Right lobe of liver (tissue), 6 donors: ENCODE data around the gene YLPM1. TPM values are rescaled to one million over a fixed set of nuclear protein-coding genes. Genes with fewer than 3 reads are reported as not detected.

Source experiments
- ATAC-seq, 4 donors: fragments of 200-7000 bp; cut with Tn5 transposase; one replicate each; pipeline ENCODE4 v1.9.1; 2020; ENCODE audit warnings: mild to moderate bottlenecking in 4 of 4, moderate library complexity in 4 of 4
- DNase-seq, 3 donors: peaks; one replicate each; pipeline ENCODE4 v3.0.0-alpha.2; 2020
- H3K27ac ChIP-seq, 3 donors: fragments of 200-600 bp; one replicate each; pipeline ENCODE4 v1.8.0; 2022
- H3K27me3 ChIP-seq, 2 donors: fragments of 200-600 bp; one replicate each; pipeline ENCODE4 v1.8.0; 2022
- H3K36me3 ChIP-seq, 4 donors: fragments of 200-600 bp; sonication (generic) in 1 of 4; one replicate each; pipeline versions ENCODE4 v1.5.1 to v1.8.0; 2017 to 2022; ENCODE audit warnings: control low read depth in 1 of 4
- H3K4me1 ChIP-seq, 4 donors: fragments of 200-600 bp; sonication (generic) in 1 of 4; one replicate each; pipeline versions ENCODE4 v1.5.1 to v1.8.0; 2017 to 2022; ENCODE audit warnings: control low read depth in 1 of 4
- H3K4me3 ChIP-seq, 3 donors: fragments of 200-600 bp; one replicate each; pipeline ENCODE4 v1.8.0; 2022
- H3K9me3 ChIP-seq, 4 donors: fragments of 200-600 bp; sonication (generic) in 1 of 4; one replicate each; pipeline versions ENCODE4 v1.5.1 to v1.8.0; 2017 to 2022; ENCODE audit warnings: control low read depth in 1 of 4
- POLR2A ChIP-seq: fragments of 450-650 bp; IDR thresholded peaks from one replicate; pipeline ENCODE4 v1.6.1; 2017; ENCODE audit warnings: antibody characterized with exemption, mild to moderate bottlenecking
- WGBS: methylation state at CpG from one replicate; pipeline ENCODE4 v1.1.6; 2018; ENCODE audit warnings: low coverage, low lambda C conversion rate; ENCODE audit not compliant: insufficient coverage; ENCODE audit errors: missing lambda C conversion rate; 5-methylcytosine and 5-hydroxymethylcytosine counted together
- intact Hi-C, 2 donors: fragments of 100-400 bp; cut with DNase I; formaldehyde crosslinking; loops; one replicate each; pipeline versions ENCODE4 v1.11.2 to v1.14.1; 2022
- long read RNA-seq: library from polyadenylated mRNA; unstranded; transcript quantifications from one replicate; pipeline ENCODE4 v2.0.0, GENCODE V29; 2019
- total RNA-seq, 6 experiments: library from RNA; depleted of rRNA in 2 of 6; stranded (reverse); fragments of >200 nt in 2 of 6; fragmentation: NEBNext Ultra II Directional in 3 of 6; extraction: Animal tissue kit (Norgen Biotek cat#: 25700) in 3 of 6; gene quantifications; one replicate each; pipeline versions ENCODE4 v1.1.0 to v1.2.4, GENCODE V29; 2016 to 2023
- TF ChIP-seq, protein P1 (sequence below), 4 donors: fragments of 200-600 bp in 3 of 4; fragments of 450-650 bp in 1 of 4; IDR thresholded peaks; one replicate each; pipeline versions ENCODE4 v1.5.1 to v1.8.0; 2016 to 2022; ENCODE audit warnings: antibody characterized with exemption in 4 of 4, mild to moderate bottlenecking in 2 of 4
- donor health status: DM: no; HTN: yes; CAD: no.
- donor health status: DM: no; HTN: no; CAD: no.
- donor health status: DM: no; HTN: no; CAD: no.
- donor health status: DM: no; HTN: yes; CAD: no.
- donor health status: DM: no; HTN: yes; CAD: no.

YLPM1 gene
- total RNA-seq, result 10 to 100 TPM; 14.8 to 20.0 (median 17.1) TPM
- long read RNA-seq, result 0 reads

GRCh38 chr14:74762917-74763802 is at the start of gene YLPM1:
YLPM1 (plus strand) TSS chr14:74763316; CDS start chr14:74763490, 174 bp downstream.
- ATAC-seq (peak; percentile 99 to 100 (median 99)), DNase-seq (peak; percentile 92 to 95 (median 94))
- 0% methylated on average over 22 of the region's 76 CpGs for WGBS
- H3K4me1 ChIP-seq, result peaks cover 0 to 24% (median 8%) of the 10 kb centered on the region in 4 donors
- H3K36me3 ChIP-seq, result no peaks in the 10 kb centered on the region
- H3K27ac ChIP-seq, result peak within 1 kb of the TSS; percentile 70 to 89 (median 76)
- H3K27me3 ChIP-seq, result no peaks in the 10 kb centered on the region
- H3K9me3 ChIP-seq, result no peaks in the 10 kb centered on the region
- peak within 1 kb of the TSS; percentile 96 to 98 (median 96) for H3K4me3 ChIP-seq
- intact Hi-C loops, result no loop called here
- peak; percentile 88 for TF ChIP-seq POLR2A
- TF ChIP-seq, protein P1, sequence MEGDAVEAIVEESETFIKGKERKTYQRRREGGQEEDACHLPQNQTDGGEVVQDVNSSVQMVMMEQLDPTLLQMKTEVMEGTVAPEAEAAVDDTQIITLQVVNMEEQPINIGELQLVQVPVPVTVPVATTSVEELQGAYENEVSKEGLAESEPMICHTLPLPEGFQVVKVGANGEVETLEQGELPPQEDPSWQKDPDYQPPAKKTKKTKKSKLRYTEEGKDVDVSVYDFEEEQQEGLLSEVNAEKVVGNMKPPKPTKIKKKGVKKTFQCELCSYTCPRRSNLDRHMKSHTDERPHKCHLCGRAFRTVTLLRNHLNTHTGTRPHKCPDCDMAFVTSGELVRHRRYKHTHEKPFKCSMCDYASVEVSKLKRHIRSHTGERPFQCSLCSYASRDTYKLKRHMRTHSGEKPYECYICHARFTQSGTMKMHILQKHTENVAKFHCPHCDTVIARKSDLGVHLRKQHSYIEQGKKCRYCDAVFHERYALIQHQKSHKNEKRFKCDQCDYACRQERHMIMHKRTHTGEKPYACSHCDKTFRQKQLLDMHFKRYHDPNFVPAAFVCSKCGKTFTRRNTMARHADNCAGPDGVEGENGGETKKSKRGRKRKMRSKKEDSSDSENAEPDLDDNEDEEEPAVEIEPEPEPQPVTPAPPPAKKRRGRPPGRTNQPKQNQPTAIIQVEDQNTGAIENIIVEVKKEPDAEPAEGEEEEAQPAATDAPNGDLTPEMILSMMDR (IDR thresholded peaks at IDR 0.05), result peak; percentile 29 to 74 (median 66)

- Histone ChIP-seq H3K9me3 (no peaks in the 10 kb centered on the region), H3K36me3 (peaks cover 0 to 29% (median 7%) of the 10 kb centered on the region in 4 donors), H3K27ac (peak overlapping the region; percentile 24 to 75 (median 66)), H3K4me1 (peaks cover 0 to 28% (median 7%) of the 10 kb centered on the region in 4 donors), H3K4me3 (peak overlapping the region; percentile 64 to 82 (median 77)), H3K27me3 (no peaks in the 10 kb centered on the region)
- no peak for DNase-seq
- TF ChIP-seq, protein P1 (IDR thresholded peaks at IDR 0.05), result no peak
- no peak for TF ChIP-seq POLR2A
- WGBS, result 6% methylated on average over 6 of the region's 6 CpGs
- peak in 3 of 4 donors; percentile 8 to 21 (median 15) for ATAC-seq
- intact Hi-C loops, result no loop called here
These were observed 49.8 kb upstream of the YLPM1 start for GRCh38 chr14:74713395-74713735.

DNA sequence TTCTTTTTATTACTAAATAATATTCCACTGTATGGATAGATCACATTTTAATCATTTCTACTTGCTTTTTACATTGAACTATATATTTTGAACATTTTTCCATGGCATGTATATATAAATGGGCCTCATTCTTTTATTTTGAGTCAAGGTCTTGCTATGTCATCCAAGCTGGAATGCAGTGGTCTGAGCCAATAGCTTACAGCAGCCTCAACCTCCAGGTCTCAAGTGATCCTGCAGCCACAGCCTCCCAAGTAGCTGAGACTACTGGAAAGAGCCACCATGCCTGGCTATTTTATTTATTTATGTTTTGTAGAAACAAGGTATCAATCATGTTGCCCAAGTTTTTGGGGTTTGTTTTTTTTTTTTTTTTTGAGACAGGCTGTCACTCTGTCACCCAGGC is 42.6 kb upstream of the YLPM1 start:
- Histone ChIP-seq H3K4me3 (no peak overlapping the region), H3K27me3 (no peaks in the 10 kb centered on the region), H3K4me1 (peaks cover 0 to 6% (median 1%) of the 10 kb centered on the region in 4 donors), H3K9me3 (no peaks in the 10 kb centered on the region), H3K36me3 (peaks cover 0 to 45% (median 7%) of the 10 kb centered on the region in 4 donors), H3K27ac (no peak overlapping the region)
- no peak for TF ChIP-seq POLR2A
- TF ChIP-seq, protein P1 (IDR thresholded peaks at IDR 0.05), result no peak
- ATAC-seq (no peak), DNase-seq (no peak)
- intact Hi-C loops, result no loop called here

- DNase-seq, result no peak
- intact Hi-C loops, result no loop called here
- H3K4me1 ChIP-seq, result peaks cover 0 to 6% (median 1%) of the 10 kb centered on the region in 4 donors
- TF ChIP-seq POLR2A, result no peak
- TF ChIP-seq, protein P1 (IDR thresholded peaks at IDR 0.05), result no peak
- no peaks in the 10 kb centered on the region for H3K27me3 ChIP-seq
- peak overlapping the region in 2 of 3 donors; percentile 19 to 35 for H3K27ac ChIP-seq
- H3K4me3 ChIP-seq, result no peak overlapping the region
- 28% methylated on average over 3 of the region's 3 CpGs for WGBS
- no peaks in the 10 kb centered on the region for H3K9me3 ChIP-seq
- ATAC-seq, result peak; percentile 62 to 80 (median 71)
- H3K36me3 ChIP-seq, result peaks cover 0 to 19% (median 0%) of the 10 kb centered on the region in 4 donors
These were observed 40.0 kb upstream of the YLPM1 start for GRCh38 chr14:74723134-74723533.
